HPDE6-E6E7 (cell line): ENCODE data around the gene TRAK1.
A peak's percentile ranks its signal among the peaks of the same experiment; 100 is the strongest.

Experiments
- DNase-seq: peaks from one replicate; pipeline ENCODE4 v3.0.0; 2011; ENCODE audit warnings: missing footprints; ENCODE audit errors: extremely low spot score

Gene TRAK1

GRCh38 chr3:42122261-42123011, 31.3 kb downstream of the TRAK1 start:
- no peak for DNase-seq

- no peak for DNase-seq
These were observed 31.9 kb downstream of the TRAK1 start for GRCh38 chr3:42123012-42123581.

GRCh38 chr3:42123824-42124658, 32.9 kb downstream of the TRAK1 start:
- no peak for DNase-seq

DNA sequence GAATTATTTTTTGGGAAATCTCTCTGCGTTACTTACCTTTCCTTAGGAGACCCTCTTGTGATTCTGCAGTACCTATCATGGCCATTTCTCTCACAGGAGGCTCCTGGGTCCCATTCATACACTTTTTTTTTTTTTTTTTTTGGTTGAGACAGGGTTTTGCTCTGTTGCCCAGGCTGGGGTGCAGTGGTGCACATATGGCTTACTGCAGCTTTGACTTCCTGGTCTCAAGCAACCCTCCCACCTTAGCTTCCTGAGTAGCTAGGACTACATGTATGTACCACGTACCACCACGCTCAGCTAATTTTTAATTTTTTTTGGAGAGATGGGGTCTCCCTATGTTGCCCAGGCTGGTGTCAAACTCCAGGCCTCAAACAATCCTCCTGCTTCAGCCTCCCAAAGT, 36.1 kb downstream of the TRAK1 start:
- no peak for DNase-seq

GRCh38 chr3:42128526-42128925, 37.4 kb downstream of the TRAK1 start:
- no peak for DNase-seq

GRCh38 chr3:42129014-42129953, 38.1 kb downstream of the TRAK1 start:
- DNase-seq, result peak; percentile 44

GRCh38 chr3:42130007-42130328, 38.8 kb downstream of the TRAK1 start:
- no peak for DNase-seq

GRCh38 chr3:42130329-42131070, 39.3 kb downstream of the TRAK1 start:
- DNase-seq, result no peak

DNA sequence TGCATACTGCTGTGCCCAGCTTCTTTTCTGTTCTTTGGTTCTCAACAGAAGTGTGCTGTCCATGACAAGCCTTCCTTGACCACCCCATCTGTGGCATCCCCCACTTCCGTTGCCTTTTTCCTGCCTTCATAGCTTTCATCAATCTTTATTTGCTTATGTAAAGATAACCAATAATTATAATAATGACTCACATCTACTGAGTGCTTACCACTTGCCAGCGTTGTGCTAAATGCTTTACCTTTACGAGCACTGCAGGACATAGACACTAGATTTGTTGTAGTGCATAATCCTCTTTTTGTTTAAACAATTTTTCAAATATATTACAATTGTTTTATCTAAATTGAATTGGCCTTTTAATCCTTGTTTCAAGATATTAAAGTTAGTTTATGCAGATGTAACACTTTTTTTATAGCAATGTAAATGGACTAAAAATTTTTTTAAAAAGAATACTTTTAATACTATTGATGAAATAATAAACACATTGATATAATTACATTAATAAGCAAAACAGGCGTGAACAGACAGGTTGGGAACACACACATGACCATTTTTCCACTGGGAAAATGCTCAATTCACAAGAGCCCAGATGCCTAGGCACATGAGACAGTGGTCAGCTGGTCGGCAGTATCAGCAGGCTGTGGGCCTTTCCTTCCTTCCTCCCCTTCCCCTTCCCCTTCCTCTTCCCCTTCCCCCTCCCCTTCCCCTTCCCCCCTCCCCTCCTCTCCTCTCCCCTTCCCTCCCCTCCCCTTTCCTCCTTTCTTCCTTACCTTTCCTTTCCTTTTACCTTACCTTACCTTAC, 42.5 kb downstream of the TRAK1 start:
- no peak for DNase-seq

GRCh38 chr3:42134867-42135464, 43.8 kb downstream of the TRAK1 start:
- DNase-seq, result no peak

DNA sequence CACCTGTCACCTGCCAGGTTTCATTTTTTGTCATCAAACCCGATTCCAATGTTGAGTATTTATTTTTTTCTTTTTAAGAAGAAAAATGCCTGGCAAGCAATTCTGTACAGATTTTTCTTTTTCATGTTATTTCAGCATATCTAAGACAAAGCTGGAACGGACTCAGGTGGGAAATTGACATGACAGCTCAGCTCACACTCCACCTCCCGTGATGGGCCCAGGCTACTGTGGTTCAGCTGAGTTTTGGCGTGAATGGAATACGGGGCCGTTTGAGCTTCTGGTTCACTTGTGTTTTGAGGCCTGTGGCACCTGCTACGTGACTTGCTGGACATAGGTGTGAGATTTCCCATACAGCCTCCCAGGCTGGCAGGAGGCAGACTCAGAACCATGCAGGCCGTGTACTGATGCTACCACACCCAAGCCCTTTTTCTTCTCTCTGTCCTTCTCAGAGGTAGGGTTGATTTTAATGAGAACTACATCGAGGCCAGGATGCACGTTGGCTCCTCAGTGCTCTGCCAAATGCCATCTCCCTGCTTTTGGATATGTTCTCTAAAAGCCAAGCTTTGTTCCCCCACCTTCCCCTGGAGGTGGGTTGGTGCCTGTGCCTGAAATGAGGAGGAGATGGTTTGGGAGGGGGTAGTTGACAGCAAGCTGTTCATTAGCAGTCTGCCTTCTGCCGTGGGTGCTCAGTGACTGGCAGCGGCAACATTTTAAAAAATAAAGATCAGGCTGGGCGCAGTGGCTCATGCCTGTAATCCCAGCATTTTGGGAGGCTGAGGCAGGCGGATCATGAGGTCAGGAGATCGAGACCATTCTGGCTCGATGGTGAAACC, 48.7 kb downstream of the TRAK1 start:
- no peak for DNase-seq

GRCh38 chr3:42140665-42141203, 49.6 kb downstream of the TRAK1 start:
- no peak for DNase-seq

DNA sequence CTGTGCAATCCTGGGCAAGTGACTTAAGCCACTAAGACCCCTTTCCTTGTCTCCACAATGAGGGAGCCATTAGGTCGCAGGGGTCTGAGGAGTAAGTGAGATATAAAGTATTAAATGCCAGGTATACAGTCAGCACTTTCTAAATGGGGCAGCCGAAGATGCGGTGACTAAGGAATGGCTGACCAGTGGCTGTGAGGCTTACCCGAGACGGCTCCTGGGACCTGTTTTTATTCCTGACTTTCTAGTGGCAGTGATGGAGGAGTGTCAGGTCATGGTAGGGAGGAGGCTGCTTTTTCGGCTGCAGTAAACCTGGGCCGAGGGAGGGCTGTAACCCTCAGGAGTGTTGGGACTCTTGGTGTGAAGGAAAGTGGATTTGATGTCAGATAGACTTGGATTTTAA, 52.3 kb downstream of the TRAK1 start:
- DNase-seq, result no peak

DNA sequence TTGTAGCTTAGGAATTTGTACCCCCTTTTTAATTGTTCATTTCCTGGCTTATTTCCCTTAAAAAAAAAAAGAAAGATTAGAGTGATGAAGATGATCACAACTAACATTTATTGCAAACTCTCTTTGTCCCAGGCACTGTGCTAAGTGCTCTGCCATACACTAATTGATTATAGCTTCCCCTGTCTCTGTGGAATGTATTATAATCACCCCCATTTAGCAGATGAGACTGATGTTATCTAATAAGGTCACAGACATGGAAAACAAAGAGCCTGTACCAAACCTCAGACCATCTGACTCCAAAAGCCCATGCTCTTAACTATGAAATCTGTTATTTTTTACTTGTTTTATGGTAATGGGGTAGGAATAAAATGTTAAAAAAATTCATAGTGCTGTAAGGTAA, 53.1 kb downstream of the TRAK1 start:
- no peak for DNase-seq

DNA sequence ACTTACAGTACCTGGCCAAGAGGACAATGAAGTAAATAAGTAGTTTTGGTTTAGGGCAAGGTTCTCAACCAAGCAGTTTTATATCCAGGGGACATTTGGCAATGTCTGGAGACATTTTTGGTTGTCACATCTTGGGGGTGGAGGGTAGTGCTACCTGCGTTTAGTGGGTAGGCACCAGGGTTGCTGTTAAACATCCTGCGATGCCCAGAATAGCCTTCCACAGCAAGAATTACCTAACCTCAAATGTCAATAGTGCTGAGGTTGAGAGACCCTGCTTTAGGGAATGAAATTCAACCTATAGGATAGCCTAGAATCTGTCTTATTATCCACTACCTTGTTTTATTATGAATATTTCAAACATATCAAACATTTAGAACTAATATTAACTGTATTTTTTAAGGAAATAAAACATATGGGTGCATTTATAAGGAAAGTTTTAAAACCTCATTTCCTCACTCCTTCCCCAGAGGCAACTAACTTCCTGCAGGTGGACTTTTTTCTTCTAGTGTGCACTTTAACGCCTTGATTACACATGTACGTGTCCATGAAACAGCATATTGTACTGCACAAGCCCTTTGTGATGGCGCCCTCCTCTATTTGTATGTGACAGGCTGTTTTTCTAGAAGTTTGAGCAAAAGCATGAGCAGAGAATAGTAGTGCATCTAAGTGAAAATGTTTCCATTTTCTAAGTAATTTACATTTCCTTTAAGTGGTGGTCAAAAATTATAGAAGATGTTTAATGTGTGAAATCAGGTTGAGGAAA, 57.1 kb downstream of the TRAK1 start:
- DNase-seq, result no peak

DNA sequence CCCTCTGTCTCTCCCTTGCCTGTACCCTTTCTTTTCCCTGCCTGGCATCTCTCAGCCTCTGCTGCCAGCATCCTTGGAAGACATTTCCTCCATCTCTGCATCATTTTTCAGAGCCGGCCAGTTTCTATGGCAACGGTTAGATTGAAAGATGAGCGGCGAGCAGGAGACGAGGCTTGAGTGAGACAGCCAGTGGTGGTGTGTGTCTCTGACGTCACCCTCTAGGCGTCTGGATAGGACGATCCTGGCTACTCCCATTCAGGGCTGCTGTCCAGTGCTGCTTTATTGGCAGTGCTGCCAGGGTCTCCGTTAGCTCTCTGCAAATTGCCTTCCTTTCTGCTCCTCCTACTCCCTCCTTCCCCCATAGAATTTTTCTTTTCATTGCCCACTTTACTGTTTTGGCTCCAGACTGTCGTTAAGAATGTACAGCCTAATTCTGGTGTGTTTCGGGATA, 57.9 kb downstream of the TRAK1 start:
- DNase-seq, result no peak

- DNase-seq, result no peak
These were observed 58.4 kb downstream of the TRAK1 start for GRCh38 chr3:42149532-42149931.

GRCh38 chr3:42149975-42150374, 58.8 kb downstream of the TRAK1 start:
- no peak for DNase-seq
